IMR-90 (cell line): ENCODE data around the gene MEIS1.

Experiments used
- BHLHE40 ChIP-seq: fragments of 150-350 bp; IDR thresholded peaks from 2 replicates; pipeline ENCODE4 v1.6.1; 2016; ENCODE audit warnings: mild to moderate bottlenecking, low read depth, low read length
- CTCF ChIP-seq: conservative IDR thresholded peaks from 2 replicates; pipeline ENCODE4 v1.5.1; 2012; ENCODE audit warnings: mild to moderate bottlenecking, low read depth, low read length, improper control_type of control experiment
- ELK1 ChIP-seq: fragments of 150-350 bp; IDR thresholded peaks from 2 replicates; pipeline ENCODE4 v1.6.1; 2016; ENCODE audit warnings: low read depth, mild to moderate bottlenecking, low read length, moderate library complexity, borderline replicate concordance
- FOS ChIP-seq: fragments of 150-350 bp; IDR thresholded peaks from 2 replicates; pipeline ENCODE4 v1.6.1; 2016; ENCODE audit warnings: low read depth, low read length
- MXI1 ChIP-seq: IDR thresholded peaks from 2 replicates; pipeline ENCODE4 v1.6.1; 2012; ENCODE audit warnings: low read depth, mild to moderate bottlenecking, low read length, moderate library complexity, borderline replicate concordance
- NFE2L2 ChIP-seq: fragments of 150-350 bp; IDR thresholded peaks from 2 replicates; pipeline ENCODE4 v1.6.1; 2016; ENCODE audit warnings: low read depth, mild to moderate bottlenecking, low read length
- POLR2A ChIP-seq: IDR thresholded peaks from 2 replicates; pipeline ENCODE4 v1.6.1; 2012; ENCODE audit warnings: mild to moderate bottlenecking, low read depth, low read length
- RAD21 ChIP-seq: IDR thresholded peaks from 2 replicates; pipeline ENCODE4 v1.6.1; 2012; ENCODE audit warnings: low read length, improper control_type of control experiment
- RCOR1 ChIP-seq: IDR thresholded peaks from 2 replicates; pipeline ENCODE4 v1.6.1; 2012; ENCODE audit warnings: mild to moderate bottlenecking, low read length, improper control_type of control experiment; ENCODE audit not compliant: insufficient replicate concordance
- RFX5 ChIP-seq: IDR thresholded peaks from 2 replicates; pipeline ENCODE4 v1.8.0; 2012; ENCODE audit warnings: low read depth, mild to moderate bottlenecking, low read length, moderate library complexity
- SMC3 ChIP-seq: fragments of 150-350 bp; IDR thresholded peaks from 2 replicates; pipeline ENCODE4 v1.6.1; 2016; ENCODE audit warnings: low read depth, mild to moderate bottlenecking, antibody characterized with exemption, low read length, moderate library complexity
- TF ChIP-seq, protein P1 (sequence below): fragments of 150-350 bp; IDR thresholded peaks from 2 replicates; pipeline ENCODE4 v1.6.1; 2017; ENCODE audit warnings: mild to moderate bottlenecking, antibody characterized with exemption, low read length, low read depth

DNA sequence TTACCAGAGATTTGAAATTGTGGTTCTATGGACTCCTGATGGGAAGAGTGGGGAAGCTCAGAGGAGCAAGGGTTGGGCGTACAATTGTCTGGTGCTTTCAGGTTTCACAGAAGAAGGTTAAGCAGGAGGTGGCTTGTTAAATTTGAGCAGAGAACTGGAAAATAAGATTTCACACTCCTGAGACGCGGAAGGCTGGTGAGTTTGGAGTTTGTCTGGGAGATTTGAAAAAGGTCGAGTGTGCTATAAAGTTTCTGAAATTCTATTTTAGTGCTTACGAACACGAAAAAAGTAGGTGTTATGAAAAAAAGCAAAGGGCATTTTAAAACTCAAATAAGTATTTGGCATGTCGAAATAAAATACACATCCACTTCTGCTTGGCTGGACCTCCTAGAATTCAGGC is 170.1 kb downstream of the MEIS1 start:
- TF ChIP-seq POLR2A (no peak), CTCF (no peak), ELK1 (no peak), FOS (no peak), RCOR1 (no peak), RAD21 (no peak), RFX5 (no peak), MXI1 (no peak), BHLHE40 (no peak), SMC3 (no peak), NFE2L2 (no peak)
- TF ChIP-seq, protein P1, sequence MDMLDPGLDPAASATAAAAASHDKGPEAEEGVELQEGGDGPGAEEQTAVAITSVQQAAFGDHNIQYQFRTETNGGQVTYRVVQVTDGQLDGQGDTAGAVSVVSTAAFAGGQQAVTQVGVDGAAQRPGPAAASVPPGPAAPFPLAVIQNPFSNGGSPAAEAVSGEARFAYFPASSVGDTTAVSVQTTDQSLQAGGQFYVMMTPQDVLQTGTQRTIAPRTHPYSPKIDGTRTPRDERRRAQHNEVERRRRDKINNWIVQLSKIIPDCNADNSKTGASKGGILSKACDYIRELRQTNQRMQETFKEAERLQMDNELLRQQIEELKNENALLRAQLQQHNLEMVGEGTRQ: no peak
